Ishikawa (cell line): ENCODE data around the gene UBTD2.

ENCODE experiments used
- CEBPB ChIP-seq: IDR thresholded peaks from 2 replicates; pipeline ENCODE4 v1.6.1; 2012
- CREB1 ChIP-seq: IDR thresholded peaks from 2 replicates; pipeline ENCODE4 v1.6.1; 2012; ENCODE audit warnings: low read depth
- EGR1 ChIP-seq: IDR thresholded peaks from 2 replicates; pipeline ENCODE4 v1.6.1; 2012
- EP300 ChIP-seq: IDR thresholded peaks from 2 replicates; pipeline ENCODE4 v1.6.1; 2012; ENCODE audit warnings: borderline replicate concordance
- FOXM1 ChIP-seq: IDR thresholded peaks from 2 replicates; pipeline ENCODE4 v1.6.1; 2012; ENCODE audit warnings: low read depth, borderline replicate concordance
- NFIC ChIP-seq: IDR thresholded peaks from 2 replicates; pipeline ENCODE4 v1.6.1; 2012
- RAD21 ChIP-seq: IDR thresholded peaks from 2 replicates; pipeline ENCODE4 v1.6.1; 2012; ENCODE audit warnings: low read depth
- REST ChIP-seq: IDR thresholded peaks from 2 replicates; pipeline ENCODE4 v1.6.1; 2012; ENCODE audit warnings: low read depth, mild to moderate bottlenecking
- TAF1 ChIP-seq: IDR thresholded peaks from 2 replicates; pipeline ENCODE4 v1.6.1; 2012; ENCODE audit warnings: low read depth, mild to moderate bottlenecking
- TCF12 ChIP-seq: IDR thresholded peaks from 2 replicates; pipeline ENCODE4 v1.6.1; 2012; ENCODE audit warnings: low read depth
- TEAD4 ChIP-seq: IDR thresholded peaks from 2 replicates; pipeline ENCODE4 v1.6.1; 2012
- USF1 ChIP-seq: IDR thresholded peaks from 2 replicates; pipeline ENCODE4 v1.6.1; 2012
- YY1 ChIP-seq: IDR thresholded peaks from 2 replicates; pipeline ENCODE4 v1.6.1; 2012; ENCODE audit warnings: low read depth
- ZBTB7A ChIP-seq: IDR thresholded peaks from 2 replicates; pipeline ENCODE4 v1.6.1; 2012; ENCODE audit warnings: low read depth
- TF ChIP-seq, protein P1 (sequence below): IDR thresholded peaks from 2 replicates; pipeline ENCODE4 v1.6.1; 2012

The UBTD2 gene

GRCh38 chr5:172319708-172320441 lies 36.3 kb upstream of the UBTD2 start:
- TF ChIP-seq NFIC: no peak
- no peak for TF ChIP-seq TAF1
- no peak for TF ChIP-seq EP300
- TF ChIP-seq CREB1: no peak
- no peak for TF ChIP-seq TEAD4

DNA sequence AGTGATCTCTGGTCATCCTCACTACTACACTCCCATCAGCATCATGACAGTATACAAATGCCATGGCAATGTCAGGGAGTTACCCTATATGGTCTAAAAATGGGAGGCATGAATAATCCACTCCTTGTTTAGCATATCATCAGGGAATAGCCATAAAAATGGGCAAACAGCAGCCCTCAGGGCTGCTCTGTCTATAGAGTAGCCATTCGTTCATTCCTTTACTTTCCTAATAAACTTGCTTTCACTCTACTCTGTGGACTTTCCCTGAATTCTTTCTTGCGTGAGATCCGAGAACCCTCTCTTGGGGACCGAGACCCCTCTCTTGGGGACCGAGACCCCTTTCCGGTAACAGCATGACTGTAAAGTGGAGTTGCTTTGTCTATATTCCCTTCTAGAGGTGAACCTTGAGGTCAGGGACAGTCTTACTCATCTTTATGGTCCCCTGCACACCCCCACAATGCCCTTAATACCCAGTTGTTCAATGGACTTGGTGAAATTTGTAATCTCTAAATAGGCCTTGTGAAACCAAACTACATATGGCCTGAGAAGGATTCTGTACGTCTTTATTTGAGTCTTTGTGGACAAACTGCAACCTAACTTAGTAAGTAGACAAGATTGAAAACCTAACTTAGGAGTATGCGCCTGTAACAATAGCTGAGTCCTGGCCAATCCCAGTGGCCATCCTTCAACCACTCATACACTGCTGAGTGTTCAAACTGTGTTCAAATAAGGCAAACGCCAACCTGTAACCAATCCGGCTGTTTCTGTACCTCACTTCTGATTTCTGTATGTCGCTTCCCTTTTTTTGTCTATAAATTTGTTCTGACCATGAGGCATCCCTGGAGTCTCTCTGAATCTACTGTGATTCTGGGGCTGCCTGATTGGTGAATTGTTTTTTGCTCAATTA lies 32.3 kb upstream of the UBTD2 start:
- no peak for TF ChIP-seq TCF12
- TF ChIP-seq, protein P1, sequence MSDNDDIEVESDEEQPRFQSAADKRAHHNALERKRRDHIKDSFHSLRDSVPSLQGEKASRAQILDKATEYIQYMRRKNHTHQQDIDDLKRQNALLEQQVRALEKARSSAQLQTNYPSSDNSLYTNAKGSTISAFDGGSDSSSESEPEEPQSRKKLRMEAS: no peak
- TF ChIP-seq EP300: no peak
- no peak for TF ChIP-seq REST
- TF ChIP-seq CREB1: no peak
- no peak for TF ChIP-seq RAD21
- TF ChIP-seq NFIC: no peak
- no peak for TF ChIP-seq YY1
- TF ChIP-seq CEBPB: no peak
- no peak for TF ChIP-seq TAF1
- no peak for TF ChIP-seq USF1
- no peak for TF ChIP-seq FOXM1
- no peak for TF ChIP-seq TEAD4
- no peak; the same call in 1 of the 2 replicates for TF ChIP-seq ZBTB7A
- no peak for TF ChIP-seq EGR1

DNA sequence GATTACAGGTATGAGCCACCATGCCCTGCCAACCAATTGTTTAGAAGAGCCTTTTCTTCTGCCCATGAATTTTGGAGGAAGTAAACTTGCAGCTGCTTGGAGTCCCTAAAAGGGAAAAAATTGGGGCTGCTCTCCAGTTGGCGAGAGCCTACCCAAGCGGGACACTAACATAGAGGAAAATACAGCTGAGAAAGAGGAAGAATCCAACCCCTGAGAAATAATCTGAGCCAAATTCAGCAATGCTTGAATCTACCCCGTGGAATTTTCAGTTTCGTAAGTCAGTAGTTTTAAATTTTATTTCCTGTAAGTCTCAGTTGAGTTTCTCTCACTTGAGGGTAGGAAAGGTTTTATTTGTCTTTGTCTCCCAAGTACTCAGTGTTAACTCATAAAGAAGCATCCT lies 30.4 kb upstream of the UBTD2 start:
- TF ChIP-seq TCF12 (no peak), NFIC (no peak), USF1 (no peak), CEBPB (no peak), CREB1 (no peak), ZBTB7A (no peak), REST (no peak)
- TF ChIP-seq, protein P1: no peak

DNA sequence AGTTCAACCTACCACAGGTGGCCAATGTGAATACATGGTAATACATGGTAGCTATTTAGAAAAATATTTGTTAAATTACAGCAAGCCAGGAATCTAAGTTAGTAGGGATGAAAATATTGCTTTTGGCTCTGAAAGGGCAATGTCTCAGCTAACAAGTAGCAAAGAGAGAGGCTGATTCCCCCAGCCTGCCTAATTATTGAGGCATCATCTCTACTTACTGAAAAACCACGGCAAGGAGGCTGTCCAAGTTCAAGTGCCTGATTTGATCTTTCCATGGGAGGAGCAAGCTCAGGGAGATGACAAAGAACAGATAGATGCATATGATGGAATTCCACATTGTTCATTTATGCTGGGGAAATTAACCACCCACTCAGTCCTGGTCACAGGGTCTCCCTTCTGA lies 28.7 kb upstream of the UBTD2 start:
- TF ChIP-seq RAD21: no peak
- no peak for TF ChIP-seq USF1
- TF ChIP-seq CREB1: no peak
- no peak for TF ChIP-seq YY1
- no peak for TF ChIP-seq CEBPB
- TF ChIP-seq ZBTB7A: no peak
- TF ChIP-seq NFIC: no peak
- no peak for TF ChIP-seq TEAD4
- TF ChIP-seq, protein P1: no peak
- TF ChIP-seq TAF1: no peak
- TF ChIP-seq REST: no peak
